SJSA1 (cell line): Measurements from ENCODE around the gene FRG2B. TPM values are rescaled to one million over a fixed set of nuclear protein-coding genes. Genes with fewer than 3 reads are reported as not detected.

Experiments used
- total RNA-seq: library from RNA; depleted of rRNA; stranded (reverse); fragments of >200 nt; shearing (Covaris generic); gene quantifications from 2 replicates; pipeline ENCODE4 v1.2.3, GENCODE V29; 2014; rRNA removed

FRG2B gene
- total RNA-seq, 1 experiment from 2014 or later, result not detected

Other genes with a start within 250 kb of the FRG2B start
- 8.7 and 9.9 TPM in 2 replicates for gene PAOX, start 247.5 kb downstream of the FRG2B start, total RNA-seq
- 36.8 and 50.5 TPM in 2 replicates for gene MTG1, start 232.6 kb downstream of the FRG2B start, total RNA-seq
- gene SPRN, start 202.2 kb downstream of the FRG2B start, total RNA-seq, result not detected in 2 replicates
- 0.09 and 0.18 TPM in 2 replicates for gene SCART1, start 172.8 kb downstream of the FRG2B start, total RNA-seq
- 0.37 TPM in 1 of 2 replicates, not detected in the other for gene CYP2E1, start 99.4 kb downstream of the FRG2B start, total RNA-seq
- not detected in 2 replicates for gene SYCE1, start 61.2 kb downstream of the FRG2B start, total RNA-seq